Heart right ventricle (tissue), 16 donors: ENCODE data around the gene PPIF. TPM values are rescaled to one million over a fixed set of nuclear protein-coding genes. Genes with fewer than 3 reads are reported as not detected.

Experiments
- ATAC-seq, 8 donors: fragments of 200-7000 bp; cut with Tn5 transposase; one replicate each; pipeline ENCODE4 v1.9.1; 2020; ENCODE audit warnings: mild to moderate bottlenecking in 8 of 8, moderate library complexity in 8 of 8, moderate number of reproducible peaks in 1 of 8
- DNase-seq, 2 donors: peaks; one replicate each; pipeline ENCODE4 v3.0.0-alpha.2; 2020
- H3K27ac ChIP-seq, 10 donors: fragments of 200-600 bp; sonication (generic) in 2 of 10; one replicate each; pipeline versions ENCODE4 v1.5.0 to v1.8.0; 2020 to 2022; ENCODE audit warnings: mild to moderate bottlenecking in 3 of 10
- H3K27me3 ChIP-seq, 7 donors: fragments of 200-600 bp; one replicate each; pipeline ENCODE4 v1.8.0; 2021 to 2022; ENCODE audit warnings: mild to moderate bottlenecking in 2 of 7
- H3K36me3 ChIP-seq, 9 donors: fragments of 200-600 bp; sonication (generic) in 1 of 9; one replicate each; pipeline versions ENCODE4 v1.5.0 to v1.8.0; 2020 to 2022; ENCODE audit warnings: mild to moderate bottlenecking in 2 of 9
- H3K4me1 ChIP-seq, 9 donors: fragments of 200-600 bp; sonication (generic) in 1 of 9; one replicate each; pipeline versions ENCODE4 v1.5.0 to v1.8.0; 2020 to 2022; ENCODE audit warnings: mild to moderate bottlenecking in 4 of 9
- H3K4me3 ChIP-seq, 10 donors: fragments of 200-600 bp; sonication (generic) in 2 of 10; one replicate each; pipeline versions ENCODE4 v1.5.0 to v1.8.0; 2020 to 2022; ENCODE audit warnings: mild to moderate bottlenecking in 7 of 10, moderate library complexity in 2 of 10
- H3K9me3 ChIP-seq, 11 donors: fragments of 200-600 bp in 10 of 11; sonication (generic) in 2 of 11; one replicate each; pipeline versions ENCODE4 v1.5.0 to v1.8.0; 2013 to 2022; ENCODE audit warnings: mild to moderate bottlenecking in 2 of 11, control low read depth in 1 of 11, moderate library complexity in 1 of 11
- WGBS, 2 donors: extraction: QIAGEN DNeasy Blood & Tissue Kit; methylation state at CpG; one replicate each; pipeline ENCODE4 v1.1.7; 2013; ENCODE audit warnings: inconsistent platforms in 1 of 2; 5-methylcytosine and 5-hydroxymethylcytosine counted together
- intact Hi-C, 10 donors: fragments of 100-400 bp; cut with DNase I; formaldehyde crosslinking; loops; one replicate each; pipeline versions ENCODE4 v1.11.1 to v1.14.2; 2022
- polyA plus RNA-seq, 2 donors: library from polyadenylated mRNA; stranded (reverse); fragments of 200-250 nt; gene quantifications; one replicate each; pipeline ENCODE4 v1.2.3, GENCODE V29; 2013
- total RNA-seq, 10 donors: library from RNA; stranded (reverse); fragmentation: NEBNext Ultra II Directional in 3 of 10; extraction: Animal tissue kit (Norgen Biotek cat#: 25700) in 3 of 10; gene quantifications; one replicate each; pipeline versions ENCODE4 v1.2.1 to v1.2.4, GENCODE V29; 2021 to 2023
- TF ChIP-seq, protein P1 (sequence below), 9 donors: fragments of 200-600 bp; sonication (generic) in 2 of 9; IDR thresholded peaks; one replicate each; pipeline versions ENCODE4 v1.5.0 to v1.8.0; 2021 to 2022; ENCODE audit warnings: antibody characterized with exemption in 9 of 9, mild to moderate bottlenecking in 5 of 9, moderate library complexity in 1 of 9
- donor health status: Arrhythmogenic right ventricular cardiomyopathy.
- donor health status: ischemic (EF 13 %, LVEDD 7.1; RV severe dilation, severe dysfunction).
- donor health status: healthy with polysubstance abuse.
- donor health status: DM: no; HTN: yes; CAD: no.
- donor health status: DM: no; HTN: no; CAD: no.
- donor health status: ischemic (EF 25% LVEDD 6.9; RV normal size, moderate dysfunction).
- donor health status: ischemic (EF 25% LVEDD 5.7; RV mildly dilated, moderate dysfunction).
- donor health status: healthy.
- donor health status: DM: yes; HTN: yes; CAD: no.
- donor health status: Ischemic cardiomyopathy.
- donor health status: ischemic (EF 35%, LVEDD 5.7; RV mildly dilated, moderate dysfunction).
- donor health status: nonischemic (EF 11% LVEDD 7.7; RV severe dilation, severe dysfunction).
- donor health status: DM: yes; HTN: yes; CAD: no.
- donor health status: PGD.
- donor health status: ischemic (EF 29% LVEDD 5.4; RV normal size, mild dysfunction).
- donor health status: nonischemic (EF 23%, LVEDD 6.1; RV moderate dilation, normal function).

PPIF gene
- total and polyA plus RNA-seq, 12 donors, result 44.3 to 205 (median 146) TPM

GRCh38 chr10:79385392-79385795 is 38.1 kb downstream of the PPIF start:
- TF ChIP-seq, protein P1, sequence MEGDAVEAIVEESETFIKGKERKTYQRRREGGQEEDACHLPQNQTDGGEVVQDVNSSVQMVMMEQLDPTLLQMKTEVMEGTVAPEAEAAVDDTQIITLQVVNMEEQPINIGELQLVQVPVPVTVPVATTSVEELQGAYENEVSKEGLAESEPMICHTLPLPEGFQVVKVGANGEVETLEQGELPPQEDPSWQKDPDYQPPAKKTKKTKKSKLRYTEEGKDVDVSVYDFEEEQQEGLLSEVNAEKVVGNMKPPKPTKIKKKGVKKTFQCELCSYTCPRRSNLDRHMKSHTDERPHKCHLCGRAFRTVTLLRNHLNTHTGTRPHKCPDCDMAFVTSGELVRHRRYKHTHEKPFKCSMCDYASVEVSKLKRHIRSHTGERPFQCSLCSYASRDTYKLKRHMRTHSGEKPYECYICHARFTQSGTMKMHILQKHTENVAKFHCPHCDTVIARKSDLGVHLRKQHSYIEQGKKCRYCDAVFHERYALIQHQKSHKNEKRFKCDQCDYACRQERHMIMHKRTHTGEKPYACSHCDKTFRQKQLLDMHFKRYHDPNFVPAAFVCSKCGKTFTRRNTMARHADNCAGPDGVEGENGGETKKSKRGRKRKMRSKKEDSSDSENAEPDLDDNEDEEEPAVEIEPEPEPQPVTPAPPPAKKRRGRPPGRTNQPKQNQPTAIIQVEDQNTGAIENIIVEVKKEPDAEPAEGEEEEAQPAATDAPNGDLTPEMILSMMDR (IDR thresholded peaks at IDR 0.05), result no peak
- peaks cover 18 to 53% (median 39%) of the 10 kb centered on the region in 9 donors for H3K4me1 ChIP-seq
- ATAC-seq, result no peak
- intact Hi-C loops, result loop anchor here in 1 of 10 donors (5.0 kb wide), 1 partner anchor 67 kb away; no protein-coding TSS in a partner anchor
- DNase-seq, result no peak
- no peak overlapping the region for H3K27ac ChIP-seq
- H3K4me3 ChIP-seq, result no peak overlapping the region
- H3K27me3 ChIP-seq, result no peaks in the 10 kb centered on the region
- H3K36me3 ChIP-seq, result peaks cover 0 to 67% (median 12%) of the 10 kb centered on the region in 9 donors
- 91 to 95% methylated on average over 9 of the region's 9 CpGs for WGBS, 2 donors
- H3K9me3 ChIP-seq, result no peaks in the 10 kb centered on the region

DNA sequence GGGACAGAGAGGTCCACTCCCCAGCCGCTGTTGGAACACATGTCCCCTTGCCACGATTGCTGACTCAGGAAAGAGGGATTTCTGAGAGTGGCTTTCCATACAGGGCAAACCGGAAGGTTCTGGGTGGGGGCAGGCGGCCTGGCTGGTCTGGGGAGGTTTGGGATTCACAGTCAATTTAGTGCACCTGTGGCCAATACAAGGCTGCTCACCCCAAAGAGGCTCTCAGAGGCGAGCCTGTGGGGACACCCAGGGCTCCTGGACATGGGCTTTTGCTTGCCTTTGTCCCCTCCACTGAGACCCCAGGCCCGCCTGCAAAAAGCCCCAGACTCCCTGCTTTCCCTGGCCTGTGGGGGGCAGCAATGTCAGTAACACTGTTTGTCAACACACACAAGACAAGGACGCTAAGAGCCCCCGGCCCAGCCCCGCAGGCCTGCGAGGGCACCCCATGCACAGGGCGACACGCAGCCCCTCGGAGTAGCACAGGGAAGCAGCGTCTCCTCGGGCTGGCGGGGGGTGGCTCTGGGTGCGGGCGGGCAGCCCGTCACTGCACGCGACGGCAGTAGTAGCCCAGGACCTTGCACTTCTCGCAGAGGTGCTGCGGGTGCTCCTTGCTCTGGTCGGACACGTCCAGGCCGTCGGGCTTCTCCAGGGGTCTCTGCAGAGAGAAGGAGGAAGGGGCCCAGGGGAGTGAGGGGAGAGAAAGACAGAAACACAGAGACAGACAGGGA is 38.7 kb downstream of the PPIF start:
- Histone ChIP-seq H3K27ac (no peak overlapping the region), H3K4me1 (peaks cover 16 to 53% (median 39%) of the 10 kb centered on the region in 9 donors), H3K4me3 (no peak overlapping the region), H3K27me3 (no peaks in the 10 kb centered on the region), H3K9me3 (no peaks in the 10 kb centered on the region), H3K36me3 (peaks cover 0 to 73% (median 12%) of the 10 kb centered on the region in 9 donors)
- TF ChIP-seq, protein P1 (IDR thresholded peaks at IDR 0.05), result peak in 1 of 9 donors; percentile 8
- WGBS, 2 donors, result 91 to 93% methylated on average over 28 of the region's 28 CpGs
- intact Hi-C loops, result loop anchor here in 1 of 10 donors (5.0 kb wide), 1 partner anchor 66 kb away; no protein-coding TSS in a partner anchor
- no peak for DNase-seq
- no peak for ATAC-seq

GRCh38 chr10:79386637-79387465 is 39.6 kb downstream of the PPIF start:
- peak in 1 of 8 donors; percentile 12 for ATAC-seq
- no peaks in the 10 kb centered on the region for H3K9me3 ChIP-seq
- DNase-seq, result no peak
- WGBS, 2 donors, result 78 to 81% methylated on average over 24 of the region's 24 CpGs
- intact Hi-C loops, result loop anchor here in 1 of 10 donors (5.0 kb wide), 1 partner anchor 65 kb away; no protein-coding TSS in a partner anchor
- TF ChIP-seq, protein P1 (IDR thresholded peaks at IDR 0.05), result no peak
- H3K27ac ChIP-seq, result peak overlapping the region in 2 of 10 donors; percentile 12 to 44
- no peaks in the 10 kb centered on the region for H3K27me3 ChIP-seq
- no peak overlapping the region for H3K4me3 ChIP-seq
- peaks cover 11 to 52% (median 39%) of the 10 kb centered on the region in 9 donors for H3K4me1 ChIP-seq
- H3K36me3 ChIP-seq, result peaks cover 0 to 73% (median 12%) of the 10 kb centered on the region in 9 donors

DNA sequence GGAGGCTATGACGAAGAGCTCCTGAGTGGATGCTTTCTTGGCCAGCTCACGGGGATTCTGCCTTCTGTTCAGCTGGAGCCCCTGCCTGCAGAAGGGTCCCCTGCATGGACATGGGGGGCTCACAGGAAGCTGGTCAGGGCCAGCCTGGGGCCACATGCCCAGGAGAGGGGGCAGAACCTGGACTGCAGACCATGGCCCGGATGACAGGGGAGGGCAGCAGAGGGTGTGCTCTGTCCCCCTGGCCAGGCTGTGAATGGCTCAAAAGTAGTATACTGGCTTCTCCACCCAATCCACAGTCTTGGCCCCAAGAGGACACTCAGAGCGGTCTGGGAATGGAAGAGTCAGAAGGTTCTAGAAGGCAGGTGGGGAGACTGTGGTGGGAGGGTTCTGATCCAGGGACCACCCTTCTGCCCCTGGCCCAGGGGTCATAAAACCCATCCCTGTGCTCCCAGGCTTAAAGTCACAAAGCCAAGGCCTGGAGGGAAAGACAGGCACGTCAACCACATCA is 40.3 kb downstream of the PPIF start:
- WGBS, 2 donors, result 77% methylated on average over 5 of the region's 5 CpGs
- peaks cover 7 to 52% (median 36%) of the 10 kb centered on the region in 9 donors for H3K4me1 ChIP-seq
- peak overlapping the region in 2 of 10 donors; percentile 12 to 44 for H3K27ac ChIP-seq
- H3K36me3 ChIP-seq, result peaks cover 0 to 76% (median 12%) of the 10 kb centered on the region in 9 donors
- no peak overlapping the region for H3K4me3 ChIP-seq
- no peaks in the 10 kb centered on the region for H3K9me3 ChIP-seq
- H3K27me3 ChIP-seq, result no peaks in the 10 kb centered on the region
- intact Hi-C loops, result loop anchor here in 1 of 10 donors (5.0 kb wide), 1 partner anchor 65 kb away; no protein-coding TSS in a partner anchor
- DNase-seq, result peak in 1 of 2 donors; percentile 2
- TF ChIP-seq, protein P1 (IDR thresholded peaks at IDR 0.05), result no peak
- no peak for ATAC-seq
